ENCODE data around the gene ABL2.
A peak's percentile ranks its signal among the peaks of the same experiment; 100 is the strongest.
"Not testable (repeated sequence)": the region's sequence is repeated elsewhere in the genome, so short reads cannot be mapped to it uniquely, and the experiment has no call there.

Gene ABL2

DNA sequence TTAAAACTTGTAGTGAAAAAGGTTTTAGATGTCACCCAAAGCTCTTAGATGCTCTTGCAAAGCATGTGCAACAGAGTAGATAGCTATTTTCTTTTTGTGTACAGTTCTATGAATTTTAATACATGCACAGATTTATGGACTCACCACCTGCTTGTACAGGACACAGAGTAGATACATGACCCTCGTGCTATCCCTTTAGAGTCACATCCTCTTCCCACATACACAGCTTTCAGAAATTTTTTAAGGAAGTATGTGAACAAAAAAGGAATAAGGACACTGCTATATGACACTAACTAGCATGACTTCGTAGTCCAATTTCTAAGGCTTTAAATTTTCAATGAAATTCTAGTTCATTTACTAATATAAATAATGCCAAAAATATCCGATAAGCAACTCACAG lies 60.9 kb downstream of the ABL2 start:
- DNase-seq: no peak

DNA sequence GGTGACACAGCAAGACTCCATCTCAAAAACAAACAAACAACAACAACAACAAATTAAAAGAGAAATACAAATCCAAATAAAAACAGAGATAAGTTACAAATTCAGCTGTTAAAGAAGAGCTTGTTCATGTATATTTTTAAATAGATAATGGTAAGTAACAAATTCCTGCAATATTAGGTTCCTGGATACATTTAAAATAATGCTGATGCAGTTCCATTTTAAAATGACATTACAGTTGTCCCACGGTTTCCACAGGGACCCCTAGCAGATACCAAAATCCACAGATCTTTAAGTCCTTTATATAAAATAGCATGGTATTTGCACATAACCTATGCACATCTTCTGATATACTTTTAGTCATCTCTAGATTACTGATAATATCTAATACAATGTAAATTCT lies 61.5 kb downstream of the ABL2 start:
- DNase-seq: no peak

- DNase-seq: no peak
Observed at GRCh38 chr1:179167418-179167777, 62.1 kb downstream of the ABL2 start.

DNA sequence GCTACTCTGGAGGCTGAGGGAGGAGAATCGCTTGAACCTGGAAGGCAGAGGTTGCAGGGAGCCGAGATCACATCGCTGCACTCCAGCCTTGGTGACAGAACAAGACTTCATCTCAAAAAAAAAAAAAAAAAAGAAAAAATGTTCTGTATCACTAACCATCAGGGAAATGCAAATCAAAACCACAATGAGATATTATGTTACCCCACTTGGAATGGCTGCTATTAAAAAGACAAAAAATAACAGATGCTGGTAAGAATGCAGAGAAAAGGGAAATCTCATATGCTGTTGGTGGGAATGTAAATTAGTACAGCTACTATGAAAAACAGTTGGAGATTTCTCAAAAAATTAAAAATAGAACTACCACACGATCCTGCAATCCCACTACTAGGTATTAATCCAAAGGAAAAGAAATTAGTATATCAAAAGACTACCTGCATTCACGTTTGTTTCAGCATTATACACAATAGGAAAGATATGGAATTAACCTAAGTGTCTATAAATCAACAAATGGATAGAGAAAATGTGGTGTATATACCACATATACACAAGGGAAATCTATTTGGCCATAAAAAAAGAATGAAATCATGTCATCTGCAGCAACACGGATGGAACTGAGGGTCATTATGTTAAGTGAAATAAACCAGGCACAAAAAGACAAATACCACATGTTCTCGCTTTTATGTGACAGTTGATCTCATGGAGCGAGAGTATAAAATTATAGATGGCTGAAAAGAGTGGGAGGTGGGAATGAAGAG lies 62.6 kb downstream of the ABL2 start:
- DNase-seq: peak in 1 of 2 experiments; percentile 27

- DNase-seq: no peak
Observed at GRCh38 chr1:179164494-179164893, 65.0 kb downstream of the ABL2 start.

DNA sequence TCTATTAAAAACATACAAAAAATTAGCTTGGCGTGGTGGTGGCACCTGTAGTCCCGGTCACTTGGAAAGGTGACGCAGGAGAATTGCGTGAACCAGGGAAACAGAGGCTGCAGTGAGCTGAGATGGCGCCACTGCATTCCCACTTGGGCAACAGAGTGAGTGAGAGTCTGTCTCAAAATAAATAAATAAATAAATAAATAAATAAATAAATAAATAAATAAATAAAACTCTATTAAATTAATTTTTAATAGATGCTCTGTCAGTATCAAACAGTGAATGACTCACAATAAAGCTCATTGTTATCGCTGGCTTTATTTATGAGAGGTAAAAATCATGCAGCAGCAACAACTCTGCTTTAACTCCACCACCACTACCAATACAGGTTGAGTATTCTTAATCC lies 72.8 kb downstream of the ABL2 start:
- DNase-seq: no peak

- DNase-seq: no peak
Observed at GRCh38 chr1:179156026-179156425, 73.5 kb downstream of the ABL2 start.

DNA sequence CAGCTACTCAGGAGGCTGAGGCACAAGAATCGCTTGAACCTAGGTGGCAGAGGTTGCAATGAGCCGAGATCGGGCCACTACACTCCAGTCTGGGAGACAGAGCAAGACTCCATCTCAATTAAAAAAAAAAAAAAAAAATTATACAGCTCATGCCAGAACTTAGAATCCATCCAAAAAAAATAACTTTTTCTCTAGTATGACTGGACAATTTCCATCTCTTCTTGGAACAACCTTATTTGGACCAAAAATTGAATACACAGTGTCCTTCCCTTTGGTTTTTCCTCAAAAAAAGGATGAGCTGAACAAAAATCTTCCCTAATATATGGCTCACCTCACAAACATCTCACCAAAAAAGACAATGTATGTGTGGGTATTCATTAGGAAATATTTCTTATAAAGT lies 73.9 kb downstream of the ABL2 start:
- no peak for DNase-seq

GRCh38 chr1:179154437-179154836 lies 75.0 kb downstream of the ABL2 start:
- no peak for DNase-seq

DNA sequence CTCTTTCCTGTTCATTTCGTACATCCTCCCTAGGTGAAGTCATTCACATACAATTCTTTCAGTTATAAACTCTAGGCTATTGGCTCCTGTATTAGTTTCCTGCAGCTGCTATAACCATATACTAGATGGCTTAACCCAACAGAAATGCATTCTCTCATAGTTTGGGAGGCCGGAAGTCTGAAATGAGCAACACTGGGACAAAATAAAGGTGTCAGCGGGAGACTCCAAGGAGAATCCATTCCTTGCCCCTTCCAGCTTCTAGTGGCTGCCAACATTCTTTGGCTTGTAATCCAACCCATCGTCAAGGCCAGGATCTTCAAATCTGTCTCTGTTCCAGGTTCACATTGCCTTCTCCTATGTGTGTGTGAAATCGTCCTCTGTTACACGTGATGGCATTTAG lies 76.3 kb downstream of the ABL2 start:
- no peak for DNase-seq

GRCh38 chr1:179151908-179152682 lies 77.4 kb downstream of the ABL2 start:
- no peak for DNase-seq

DNA sequence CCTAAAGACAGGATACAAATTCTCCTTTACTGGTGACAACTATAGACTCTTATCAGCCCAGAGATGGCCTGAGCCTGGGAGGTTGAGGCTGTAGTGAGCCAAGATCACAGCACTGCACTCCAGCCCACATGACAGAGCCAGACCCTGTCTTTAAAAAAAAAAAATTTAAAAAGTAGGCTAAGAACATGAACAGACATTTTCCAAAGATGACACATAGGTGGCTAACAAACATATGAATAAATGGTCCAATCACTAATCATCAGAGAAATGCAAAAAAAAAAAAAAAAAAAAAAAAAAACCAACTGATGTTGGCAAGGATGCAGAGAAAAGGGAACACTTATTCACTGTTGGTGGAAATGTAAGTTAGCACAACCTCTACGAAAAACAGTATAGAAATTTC lies 82.6 kb downstream of the ABL2 start:
- DNase-seq: no peak

DNA sequence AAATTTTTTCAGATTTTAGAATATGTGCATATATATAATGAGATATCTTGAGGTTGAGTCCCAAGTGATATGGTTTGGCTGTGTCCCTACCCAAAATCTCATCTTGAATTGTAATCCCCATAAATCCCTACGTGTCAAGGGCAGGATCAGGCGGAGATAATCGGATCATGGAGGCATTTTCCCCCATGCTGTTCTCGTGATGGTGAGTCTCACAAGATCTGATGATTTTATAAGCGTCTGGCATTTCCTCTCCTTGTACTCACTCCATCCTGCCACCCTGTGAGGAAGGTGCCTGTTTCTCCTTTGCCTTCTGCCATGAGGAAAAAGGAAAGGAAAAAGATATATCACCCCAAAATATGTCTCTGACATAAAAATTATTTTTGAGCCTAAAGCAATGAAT lies 83.0 kb downstream of the ABL2 start:
- peak; percentile 86 to 97 for DNase-seq

- DNase-seq: peak; percentile 44 to 86
Observed at GRCh38 chr1:179145521-179145920, 84.0 kb downstream of the ABL2 start.

DNA sequence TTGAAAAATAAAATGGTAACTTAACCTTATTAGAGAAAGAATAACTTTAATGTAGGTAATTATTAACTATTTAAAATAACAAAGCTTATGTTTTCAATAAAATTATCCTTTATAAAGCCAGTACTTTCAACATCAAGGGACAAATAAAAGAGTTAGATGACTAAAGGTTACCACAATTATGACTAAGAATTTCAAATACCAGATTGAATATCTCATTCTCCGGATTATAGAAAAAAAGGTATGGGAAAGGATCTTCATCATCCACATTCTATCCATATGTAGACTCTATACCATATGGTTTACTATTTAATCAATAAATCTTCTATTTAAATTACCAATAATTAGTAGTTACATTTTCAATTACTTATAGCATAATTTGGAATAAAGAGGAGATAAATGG lies 84.9 kb downstream of the ABL2 start:
- no peak for DNase-seq

GRCh38 chr1:179143322-179143721 lies 86.2 kb downstream of the ABL2 start:
- DNase-seq: no peak

- DNase-seq: no peak
Observed at GRCh38 chr1:179142889-179143299, 86.6 kb downstream of the ABL2 start.

GRCh38 chr1:179141592-179142251 lies 87.8 kb downstream of the ABL2 start:
- no peak for DNase-seq

DNA sequence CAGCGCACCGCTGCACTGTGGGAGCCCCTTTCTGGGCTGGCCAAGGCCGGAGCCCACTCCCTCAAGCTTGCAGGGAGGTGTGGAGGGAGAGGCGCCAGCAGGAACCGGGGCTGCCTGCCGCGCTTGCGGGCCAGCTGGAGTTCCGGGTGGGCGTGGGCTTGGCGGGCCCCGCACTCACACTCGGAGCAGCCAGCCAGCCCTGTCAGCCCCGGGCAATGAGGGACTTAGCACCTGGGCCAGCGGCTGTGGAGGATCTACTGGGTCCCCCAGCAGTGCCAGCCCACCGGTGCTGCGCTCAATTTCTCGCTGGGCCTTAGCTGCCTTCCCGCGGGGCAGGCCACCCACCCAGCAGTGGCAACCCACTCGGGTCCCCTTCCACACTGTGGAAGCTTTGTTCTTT lies 90.7 kb downstream of the ABL2 start:
- DNase-seq: not testable (repeated sequence)

DNA sequence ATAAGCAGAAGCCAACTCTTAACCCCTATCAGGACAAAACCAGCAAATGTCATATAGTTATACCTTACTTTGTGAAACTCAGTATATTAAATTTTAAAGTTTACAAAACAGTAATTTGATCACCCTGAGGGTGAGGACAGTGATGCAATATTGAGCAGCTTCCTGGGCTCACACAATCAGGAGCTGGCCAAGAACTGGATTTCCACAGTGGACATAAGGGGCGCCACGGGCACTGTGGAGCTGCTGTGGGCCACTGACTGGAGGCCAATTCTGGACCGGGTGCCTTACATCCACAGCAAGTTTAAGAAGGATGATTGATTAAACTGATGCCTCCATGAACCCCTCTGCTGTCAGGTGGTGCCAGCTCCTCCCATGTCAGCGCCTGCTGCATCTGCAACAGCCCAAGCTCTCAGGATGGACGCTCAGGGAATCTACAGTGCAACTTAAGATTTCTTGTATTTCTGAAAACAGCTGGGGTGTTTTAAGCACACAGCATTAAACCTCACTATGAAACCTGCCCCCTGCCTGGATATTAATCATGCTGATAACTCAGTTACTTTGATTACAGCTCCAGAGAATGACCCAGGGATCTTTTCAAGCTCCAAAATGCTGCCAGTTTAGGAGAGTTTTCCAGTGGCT lies 91.7 kb downstream of the ABL2 start:
- peak in 1 of 2 experiments; percentile 62 for DNase-seq

DNA sequence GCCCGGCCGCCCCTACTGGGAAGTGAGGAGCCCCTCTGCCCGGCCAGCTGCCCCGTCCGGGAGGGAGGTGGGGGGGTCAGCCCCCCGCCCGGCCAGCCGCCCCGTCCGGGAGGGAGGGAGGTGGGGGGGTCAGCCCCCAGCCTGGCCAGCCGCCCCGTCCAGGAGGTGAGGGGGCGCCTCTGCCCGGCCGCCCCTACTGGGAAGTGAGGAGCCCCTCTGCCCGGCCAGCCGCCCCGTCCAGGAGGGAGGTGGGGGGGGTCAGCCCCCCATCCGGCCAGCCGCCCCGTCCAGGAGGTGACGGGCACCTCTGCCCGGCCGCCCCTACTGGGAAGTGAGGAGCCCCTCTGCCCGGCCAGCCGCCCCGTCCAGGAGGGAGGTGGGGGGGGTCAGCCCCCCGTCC lies 93.8 kb downstream of the ABL2 start:
- not testable (repeated sequence) for DNase-seq

DNA sequence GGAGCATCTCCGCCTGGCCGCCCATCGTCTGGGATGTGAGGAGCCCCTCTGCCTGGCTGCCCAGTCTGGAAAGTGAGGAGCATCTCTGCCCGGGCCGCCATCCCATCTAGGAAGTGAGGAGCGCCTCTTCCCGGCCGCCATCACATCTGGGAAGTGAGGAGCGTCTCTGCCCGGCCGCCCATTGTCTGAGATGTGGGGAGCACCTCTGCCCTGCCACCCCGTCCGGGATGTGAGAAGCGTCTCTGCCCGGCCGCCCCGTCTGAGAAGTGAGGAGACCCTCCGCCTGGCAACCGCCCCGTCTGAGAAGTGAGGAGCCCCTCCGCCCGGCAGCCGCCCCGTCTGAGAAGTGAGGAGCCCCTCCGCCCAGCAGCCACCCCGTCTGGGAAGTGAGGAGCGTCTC lies 94.3 kb downstream of the ABL2 start:
- DNase-seq: not testable (repeated sequence)

- DNase-seq: no peak
Observed at GRCh38 chr1:179129702-179130473, 99.6 kb downstream of the ABL2 start.

All from NCI-H524 (cell line).